Naive thymus-derived CD4-positive, alpha-beta T cell (primary cell): ENCODE data around the gene SLC39A3. TPM values are rescaled to one million over a fixed set of nuclear protein-coding genes. Genes with fewer than 3 reads are reported as not detected.

Experiments
- ATAC-seq: fragments of 150-1000 bp; cut with Tn5 transposase; 2 replicates; pipeline ENCODE4 v1.10.0; 2021; ENCODE audit warnings: mild to moderate bottlenecking, moderate library complexity
- CTCF ChIA-PET: fragments of 350-600 bp; sonication (Branson Sonifier 250); formaldehyde crosslinking; loops from one replicate; lab custom pipeline; 2021; ENCODE audit warnings: antibody characterized with exemption; lab: Charles Lee
- POLR2A ChIA-PET: fragments of 350-600 bp; sonication (Branson Sonifier 250); formaldehyde crosslinking; loops from one replicate; lab custom pipeline; 2021; ENCODE audit warnings: antibody characterized with exemption, inconsistent platforms; lab: Charles Lee
- DNase-seq, 9 donors: peaks; one replicate each; pipeline versions ENCODE4 v3.0.0 to v3.0.0-alpha.2; 2020 to 2022; ENCODE audit warnings: mixed read lengths in 1 of 9
- H3K27ac ChIP-seq: one replicate; pipeline ENCODE4 v1.7.0; 2013; ENCODE audit warnings: mild to moderate bottlenecking, low read depth, low read length, moderate library complexity
- H3K27me3 ChIP-seq, 2 donors: one replicate each; pipeline ENCODE4 v1.7.0; 2013; ENCODE audit warnings: low read length in 2 of 2, mild to moderate bottlenecking in 2 of 2, moderate library complexity in 2 of 2; ENCODE audit not compliant: control insufficient read depth in 2 of 2, insufficient read depth in 2 of 2
- H3K36me3 ChIP-seq, 3 experiments: 1 replicate in 2 of 3; 2 replicates in 1 of 3; pipeline ENCODE4 v1.7.0; 2013; ENCODE audit warnings: low read length in 3 of 3, mild to moderate bottlenecking in 3 of 3, moderate library complexity in 1 of 3; ENCODE audit not compliant: insufficient read depth in 3 of 3, control insufficient read depth in 2 of 3
- H3K4me1 ChIP-seq, 2 donors: one replicate each; pipeline ENCODE4 v1.7.0; 2013; ENCODE audit warnings: low read length in 2 of 2, mild to moderate bottlenecking in 2 of 2, moderate library complexity in 1 of 2; ENCODE audit not compliant: control insufficient read depth in 2 of 2, insufficient read depth in 2 of 2
- H3K4me3 ChIP-seq: 2 replicates; pipeline ENCODE4 v1.7.0; 2013; ENCODE audit warnings: mild to moderate bottlenecking, low read length
- H3K9me3 ChIP-seq, 3 experiments: 1 replicate in 2 of 3; 2 replicates in 1 of 3; pipeline ENCODE4 v1.7.0; 2013; ENCODE audit warnings: low read length in 3 of 3; ENCODE audit not compliant: control insufficient read depth in 2 of 3
- H3K27ac Mint-ChIP-seq, 9 donors: one replicate each; pipeline ENCODE4 v1.8.0; 2020 to 2022; ENCODE audit warnings: mixed read lengths in 9 of 9, mild to moderate bottlenecking in 8 of 9, moderate library complexity in 5 of 9, inconsistent platforms in 2 of 9
- H3K27me3 Mint-ChIP-seq, 5 donors: one replicate each; pipeline ENCODE4 v1.8.0; 2021 to 2022; ENCODE audit warnings: mixed read lengths in 5 of 5, mild to moderate bottlenecking in 1 of 5
- H3K36me3 Mint-ChIP-seq, 5 donors: one replicate each; pipeline ENCODE4 v1.8.0; 2020 to 2022; ENCODE audit warnings: mixed read lengths in 5 of 5, mild to moderate bottlenecking in 3 of 5, inconsistent platforms in 1 of 5
- H3K4me1 Mint-ChIP-seq, 7 donors: one replicate each; pipeline ENCODE4 v1.8.0; 2020 to 2022; ENCODE audit warnings: mixed read lengths in 7 of 7, mild to moderate bottlenecking in 3 of 7, inconsistent platforms in 1 of 7
- H3K4me3 Mint-ChIP-seq, 10 donors: one replicate each; pipeline ENCODE4 v1.8.0; 2020 to 2022; ENCODE audit warnings: mild to moderate bottlenecking in 10 of 10, mixed read lengths in 10 of 10, moderate library complexity in 6 of 10, inconsistent platforms in 2 of 10
- H3K9me3 Mint-ChIP-seq, 11 donors: one replicate each; pipeline ENCODE4 v1.8.0; 2020 to 2022; ENCODE audit warnings: mixed read lengths in 11 of 11, mild to moderate bottlenecking in 4 of 11, inconsistent platforms in 1 of 11, moderate library complexity in 1 of 11
- intact Hi-C, 2 donors: fragments of 100-400 bp; cut with micrococcal nuclease; formaldehyde crosslinking; loops; one replicate each; pipeline ENCODE4 v1.15.1; 2023
- polyA plus RNA-seq, 2 donors: library from polyadenylated mRNA; unstranded; fragments of 300-500 nt; fragmentation: Illumina TruSeq; gene quantifications; one replicate each; pipeline ENCODE4 v1.2.3, GENCODE V29; 2021
- total RNA-seq, 6 experiments: library from RNA in 5 of 6; stranded (reverse) in 5 of 6; gene quantifications; 1 replicate in 5 of 6; 2 replicates in 1 of 6; pipeline ENCODE4 v1.2.3 and lab custom pipeline; 2021 to 2026

The SLC39A3 gene
- total and polyA plus RNA-seq, 7 experiments from 2014 or later: 10.1 to 42.1 (median 20.0) TPM

DNA sequence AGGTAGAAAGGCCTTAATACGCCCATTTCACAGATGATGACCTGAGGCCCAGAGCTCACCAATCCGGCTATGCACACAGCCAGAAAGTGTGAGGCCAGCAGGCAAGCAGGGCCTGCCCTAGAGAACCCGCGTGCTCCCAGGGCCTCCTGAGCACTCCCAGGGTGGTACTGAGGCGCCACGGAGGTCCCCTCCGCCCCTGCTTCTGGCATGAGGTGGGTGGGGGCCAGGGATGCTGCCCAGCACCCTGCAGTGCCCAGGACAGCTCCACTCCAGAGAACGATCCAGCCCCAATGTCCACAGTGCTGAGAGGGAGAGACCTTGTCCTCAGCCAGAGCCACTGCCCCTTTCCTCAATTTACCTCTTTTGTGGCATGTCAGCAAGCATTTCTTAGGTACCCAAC lies 29.4 kb upstream of the SLC39A3 start:
- H3K4me3 ChIP-seq: no peak overlapping the region
- Mint-ChIP-seq H3K9me3 (no peaks in the 10 kb centered on the region), H3K27ac (no peak overlapping the region), H3K36me3 (peaks cover 0 to 4% (median 0%) of the 10 kb centered on the region in 5 donors), H3K4me3 (no peak overlapping the region), H3K27me3 (no peaks in the 10 kb centered on the region), H3K4me1 (peaks cover 0 to 13% (median 12%) of the 10 kb centered on the region in 7 donors)
- ChIA-PET POLR2A (no interaction called here), CTCF (no interaction called here)
- peaks cover 0 to 59% (median 0%) of the 10 kb centered on the region in 3 experiments for H3K36me3 ChIP-seq
- no peak for DNase-seq
- no peak overlapping the region for H3K27ac ChIP-seq
- intact Hi-C loops: no loop called here
- no peaks in the 10 kb centered on the region for H3K4me1 ChIP-seq
- ATAC-seq: no peak
- no peaks in the 10 kb centered on the region for H3K9me3 ChIP-seq
- H3K27me3 ChIP-seq: no peaks in the 10 kb centered on the region

DNA sequence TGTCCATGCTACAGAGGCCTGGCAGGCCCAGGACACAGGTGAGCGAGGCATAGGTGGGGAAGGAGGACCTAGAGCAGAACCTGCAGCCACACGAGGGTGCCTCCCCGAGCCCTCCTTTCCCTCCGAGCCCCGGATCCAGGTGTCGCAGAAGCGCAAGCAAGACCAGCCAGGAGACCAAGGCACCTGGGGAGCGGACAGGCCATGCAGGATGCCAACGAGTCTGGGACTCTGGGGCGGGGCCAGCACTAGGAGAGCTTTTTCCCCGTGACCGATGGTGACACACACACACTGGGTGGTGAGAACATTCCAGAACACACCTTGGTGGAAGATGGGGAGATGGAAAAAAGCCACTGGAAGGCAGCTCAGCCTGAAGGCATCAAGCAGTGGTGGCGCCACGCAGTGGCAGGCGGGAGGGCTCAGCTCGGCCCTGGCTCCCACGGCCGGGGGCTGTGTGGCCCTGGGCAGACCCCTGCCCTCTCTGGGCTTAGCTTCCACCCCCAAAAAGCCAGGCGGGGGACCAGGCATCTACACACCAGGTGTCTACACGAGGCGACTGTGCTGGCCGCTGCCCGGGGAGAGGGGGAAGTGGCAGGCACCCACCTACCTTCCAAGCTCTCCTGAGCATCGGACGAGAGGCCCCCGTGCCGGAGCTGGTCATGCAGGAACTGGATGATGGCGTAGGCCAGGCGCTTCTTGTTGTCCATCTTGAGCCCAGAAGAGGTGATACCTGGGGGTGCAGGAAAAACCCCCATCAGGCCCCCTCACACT lies 28.7 kb upstream of the SLC39A3 start:
- CTCF ChIA-PET: interaction anchor here (0.7 kb wide), 1 partner anchor 121 kb away, joined by 3 read pairs; no protein-coding TSS in a partner anchor
- H3K27me3 ChIP-seq: no peaks in the 10 kb centered on the region
- ATAC-seq (no peak), DNase-seq (no peak)
- Mint-ChIP-seq H3K9me3 (no peaks in the 10 kb centered on the region), H3K4me1 (peaks cover 0 to 9% (median 8%) of the 10 kb centered on the region in 7 donors), H3K4me3 (no peak overlapping the region), H3K27ac (no peak overlapping the region), H3K27me3 (no peaks in the 10 kb centered on the region), H3K36me3 (peaks cover 0 to 4% (median 2%) of the 10 kb centered on the region in 5 donors)
- H3K4me3 ChIP-seq: no peak overlapping the region
- no peaks in the 10 kb centered on the region for H3K4me1 ChIP-seq
- H3K36me3 ChIP-seq: peaks cover 0 to 65% (median 0%) of the 10 kb centered on the region in 3 experiments
- intact Hi-C loops: no loop called here
- no peak overlapping the region for H3K27ac ChIP-seq
- POLR2A ChIA-PET: no interaction called here
- H3K9me3 ChIP-seq: no peaks in the 10 kb centered on the region

DNA sequence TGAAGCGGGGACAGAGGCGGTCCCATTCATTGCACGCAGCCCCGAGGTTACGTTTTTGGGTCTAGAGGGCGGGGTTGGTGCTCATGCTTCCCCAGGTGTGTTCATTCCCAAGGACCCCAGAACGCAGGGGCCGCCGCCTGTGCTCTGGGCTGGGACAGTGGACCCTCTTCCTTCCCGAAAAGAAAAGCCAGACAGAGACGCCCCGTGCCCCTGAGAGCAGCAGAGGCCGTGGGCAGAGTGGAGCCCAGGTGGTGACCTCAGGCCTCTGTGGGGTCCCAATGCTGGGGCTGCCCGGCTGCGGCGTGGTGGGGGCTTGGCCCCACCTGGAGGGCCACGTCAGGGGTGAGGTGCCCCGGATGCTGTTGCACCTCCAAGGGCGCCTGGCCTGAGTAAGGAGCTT lies 27.9 kb upstream of the SLC39A3 start:
- H3K36me3 ChIP-seq: peaks cover 0 to 74% (median 0%) of the 10 kb centered on the region in 3 experiments
- H3K4me1 ChIP-seq: no peaks in the 10 kb centered on the region
- ChIA-PET POLR2A (no interaction called here), CTCF (interaction anchor here (0.7 kb wide), 1 partner anchor 120 kb away, joined by 3 read pairs; no protein-coding TSS in a partner anchor)
- intact Hi-C loops: no loop called here
- H3K9me3 ChIP-seq: no peaks in the 10 kb centered on the region
- ATAC-seq (no peak), DNase-seq (no peak)
- H3K27me3 Mint-ChIP-seq: no peaks in the 10 kb centered on the region
- H3K4me3 Mint-ChIP-seq: no peak overlapping the region
- H3K27me3 ChIP-seq: no peaks in the 10 kb centered on the region
- no peak overlapping the region for H3K27ac Mint-ChIP-seq
- no peaks in the 10 kb centered on the region for H3K9me3 Mint-ChIP-seq
- H3K4me1 Mint-ChIP-seq: peaks cover 0 to 8% (median 8%) of the 10 kb centered on the region in 7 donors
- no peak overlapping the region for H3K4me3 ChIP-seq
- H3K36me3 Mint-ChIP-seq: peaks cover 0 to 4% (median 2%) of the 10 kb centered on the region in 5 donors
- H3K27ac ChIP-seq: no peak overlapping the region

DNA sequence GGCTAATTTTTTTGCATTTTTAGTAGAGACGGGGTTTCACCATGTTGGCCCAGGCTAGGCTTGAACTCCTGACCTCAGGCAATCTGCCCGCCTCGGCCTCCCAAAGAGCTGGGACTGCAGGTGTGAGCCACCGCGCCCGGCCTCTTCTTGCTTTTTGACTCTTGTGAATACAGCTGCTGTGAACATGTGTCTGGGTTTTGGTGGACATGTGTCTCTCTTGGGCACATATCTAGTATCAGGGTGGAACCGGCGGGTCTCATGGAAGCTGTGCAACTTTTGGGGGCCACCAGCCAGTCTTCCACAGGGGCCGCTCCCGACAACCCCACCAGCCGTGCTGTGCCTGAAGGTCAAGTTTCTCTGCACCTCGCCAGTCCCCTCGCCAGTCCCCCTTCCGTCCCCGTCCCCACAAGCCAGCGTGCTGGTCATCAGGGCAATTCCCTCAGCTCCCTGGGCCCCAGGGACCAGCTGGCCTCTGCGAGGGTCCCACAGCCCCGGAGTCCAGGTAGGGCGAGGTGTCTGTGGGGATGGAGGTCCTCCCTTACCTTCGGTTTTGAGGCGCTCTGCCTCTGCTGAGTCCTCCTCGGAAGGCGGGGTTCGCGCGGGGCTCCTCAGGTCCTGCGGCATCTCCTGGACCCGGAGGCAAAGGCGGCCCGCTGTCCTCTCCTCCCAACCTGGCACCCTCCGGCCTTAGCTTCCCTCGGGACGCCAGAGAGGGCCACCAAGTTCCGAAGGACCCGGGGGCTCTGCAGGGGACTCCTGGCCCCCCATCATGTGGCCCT lies 27.0 kb upstream of the SLC39A3 start:
- H3K4me1 Mint-ChIP-seq: no peaks in the 10 kb centered on the region

DNA sequence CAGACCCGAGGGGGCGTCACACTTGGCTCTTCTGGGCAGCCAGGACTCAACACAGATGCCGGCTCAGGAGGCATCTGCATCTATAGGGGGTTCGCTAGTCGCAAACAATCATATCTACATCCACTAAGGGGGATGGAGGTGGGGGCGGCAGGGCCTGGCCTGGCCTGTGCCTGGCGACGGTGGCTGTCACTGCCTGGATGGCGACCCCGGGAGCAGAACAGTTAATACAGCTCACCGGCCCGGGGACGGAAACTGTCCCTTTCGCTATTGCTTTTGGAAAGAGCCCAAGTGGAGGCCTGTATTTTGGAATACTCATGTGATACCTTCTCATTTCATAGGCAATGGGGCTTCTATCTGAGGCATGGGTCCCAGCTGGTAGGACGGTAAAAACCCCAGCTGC lies 25.6 kb upstream of the SLC39A3 start:
- no peaks in the 10 kb centered on the region for H3K27me3 ChIP-seq
- no peak overlapping the region for H3K4me3 Mint-ChIP-seq
- ChIA-PET CTCF (no interaction called here), POLR2A (no interaction called here)
- H3K27me3 Mint-ChIP-seq: no peaks in the 10 kb centered on the region
- no peaks in the 10 kb centered on the region for H3K9me3 Mint-ChIP-seq
- H3K27ac ChIP-seq: no peak overlapping the region
- no peaks in the 10 kb centered on the region for H3K4me1 Mint-ChIP-seq
- H3K9me3 ChIP-seq: no peaks in the 10 kb centered on the region
- no peak for DNase-seq
- peaks cover 0 to 88% (median 0%) of the 10 kb centered on the region in 3 experiments for H3K36me3 ChIP-seq
- H3K4me3 ChIP-seq: no peak overlapping the region
- intact Hi-C loops: no loop called here
- ATAC-seq: no peak
- no peak overlapping the region for H3K27ac Mint-ChIP-seq
- peaks cover 0 to 4% (median 3%) of the 10 kb centered on the region in 5 donors for H3K36me3 Mint-ChIP-seq
- no peaks in the 10 kb centered on the region for H3K4me1 ChIP-seq

More for the DNA sequence above, 27.0 kb upstream of the SLC39A3 start:
- Mint-ChIP-seq H3K27me3 (no peaks in the 10 kb centered on the region), H3K36me3 (peaks cover 0 to 4% (median 3%) of the 10 kb centered on the region in 5 donors), H3K4me3 (no peak overlapping the region), H3K9me3 (no peaks in the 10 kb centered on the region), H3K27ac (no peak overlapping the region)
- DNase-seq: no peak
- Histone ChIP-seq H3K4me3 (no peak overlapping the region), H3K4me1 (no peaks in the 10 kb centered on the region), H3K27me3 (no peaks in the 10 kb centered on the region), H3K9me3 (no peaks in the 10 kb centered on the region), H3K36me3 (peaks cover 0 to 76% (median 0%) of the 10 kb centered on the region in 3 experiments), H3K27ac (no peak overlapping the region)
- ATAC-seq: no peak
- ChIA-PET POLR2A (no interaction called here), CTCF (no interaction called here)
- intact Hi-C loops: no loop called here

DNA sequence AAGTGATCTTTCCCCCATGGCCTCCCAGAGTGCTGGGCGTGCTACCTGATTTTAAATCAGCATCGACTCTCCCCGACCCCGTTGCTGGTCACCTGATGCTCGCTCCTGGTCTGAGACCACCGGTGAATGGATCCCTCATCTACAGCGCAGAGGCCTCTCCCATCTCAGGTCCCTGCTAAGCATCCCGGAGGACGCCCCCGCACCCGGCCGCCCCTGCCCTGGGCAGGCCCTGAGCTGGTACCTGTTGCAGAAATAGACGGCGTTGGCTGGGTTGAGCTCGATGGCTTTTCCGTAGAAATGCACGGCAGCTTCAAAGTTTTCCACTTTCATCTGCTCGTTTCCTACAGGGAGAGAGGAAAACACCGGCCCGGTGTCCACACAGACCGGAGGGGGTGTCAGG lies 25.1 kb upstream of the SLC39A3 start:
- no peak overlapping the region for H3K4me3 Mint-ChIP-seq
- ATAC-seq (no peak), DNase-seq (no peak)
- POLR2A ChIA-PET: no interaction called here
- peaks cover 0 to 4% (median 3%) of the 10 kb centered on the region in 5 donors for H3K36me3 Mint-ChIP-seq
- H3K4me1 Mint-ChIP-seq: no peaks in the 10 kb centered on the region
- Histone ChIP-seq H3K27ac (no peak overlapping the region), H3K4me1 (no peaks in the 10 kb centered on the region), H3K27me3 (no peaks in the 10 kb centered on the region), H3K4me3 (no peak overlapping the region), H3K9me3 (no peaks in the 10 kb centered on the region), H3K36me3 (peaks cover 0 to 89% (median 0%) of the 10 kb centered on the region in 3 experiments)
- H3K27me3 Mint-ChIP-seq: no peaks in the 10 kb centered on the region
- CTCF ChIA-PET: no interaction called here
- intact Hi-C loops: no loop called here
- H3K27ac Mint-ChIP-seq: peak overlapping the region in 1 of 9 donors; percentile 31
- H3K9me3 Mint-ChIP-seq: no peaks in the 10 kb centered on the region
